Measurements from ENCODE around the gene CASK.

DNA sequence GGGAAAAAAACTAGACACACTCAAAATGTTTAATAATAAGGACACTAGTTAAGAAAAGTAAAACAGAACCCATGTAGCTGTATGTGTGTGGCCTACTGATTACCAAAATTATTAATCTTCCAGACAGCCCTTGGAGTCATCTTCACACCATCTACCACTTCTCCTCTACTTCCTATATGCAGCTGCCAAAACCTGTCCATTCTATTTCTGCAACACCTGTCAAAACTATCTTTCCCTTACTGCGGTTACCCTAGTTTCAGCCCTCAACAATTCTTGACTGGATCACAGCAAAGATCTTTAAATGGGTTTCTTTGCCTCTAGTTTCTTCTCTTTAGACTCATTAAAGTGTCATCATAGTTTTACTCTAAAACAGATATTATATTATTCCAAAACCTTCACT is 126.8 kb downstream of the CASK start:
- TF ChIP-seq RARB (CRISPR knock-in tag; IDR thresholded peaks at IDR 0.05) (no peak), PPARA (CRISPR knock-in tag; IDR thresholded peaks at IDR 0.05; ENCODE audit: borderline replicate concordance) (no peak), OSR1 (CRISPR knock-in tag; IDR thresholded peaks at IDR 0.05) (no peak), ZFP3 (CRISPR knock-in tag; IDR thresholded peaks at IDR 0.05) (no peak), ZC3H10 (CRISPR knock-in tag; IDR thresholded peaks at IDR 0.05) (no peak), CSDC2 (CRISPR knock-in tag; IDR thresholded peaks at IDR 0.05) (no peak), ZNF565 (CRISPR knock-in tag; conservative IDR thresholded peaks at IDR 0.05; ENCODE audit: low read depth) (no peak)
- TF ChIP-seq, protein P1, sequence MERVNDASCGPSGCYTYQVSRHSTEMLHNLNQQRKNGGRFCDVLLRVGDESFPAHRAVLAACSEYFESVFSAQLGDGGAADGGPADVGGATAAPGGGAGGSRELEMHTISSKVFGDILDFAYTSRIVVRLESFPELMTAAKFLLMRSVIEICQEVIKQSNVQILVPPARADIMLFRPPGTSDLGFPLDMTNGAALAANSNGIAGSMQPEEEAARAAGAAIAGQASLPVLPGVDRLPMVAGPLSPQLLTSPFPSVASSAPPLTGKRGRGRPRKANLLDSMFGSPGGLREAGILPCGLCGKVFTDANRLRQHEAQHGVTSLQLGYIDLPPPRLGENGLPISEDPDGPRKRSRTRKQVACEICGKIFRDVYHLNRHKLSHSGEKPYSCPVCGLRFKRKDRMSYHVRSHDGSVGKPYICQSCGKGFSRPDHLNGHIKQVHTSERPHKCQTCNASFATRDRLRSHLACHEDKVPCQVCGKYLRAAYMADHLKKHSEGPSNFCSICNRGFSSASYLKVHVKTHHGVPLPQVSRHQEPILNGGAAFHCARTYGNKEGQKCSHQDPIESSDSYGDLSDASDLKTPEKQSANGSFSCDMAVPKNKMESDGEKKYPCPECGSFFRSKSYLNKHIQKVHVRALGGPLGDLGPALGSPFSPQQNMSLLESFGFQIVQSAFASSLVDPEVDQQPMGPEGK (CRISPR knock-in tag; IDR thresholded peaks at IDR 0.05; ENCODE audit: borderline replicate concordance) = no peak
- TF ChIP-seq, protein P2, sequence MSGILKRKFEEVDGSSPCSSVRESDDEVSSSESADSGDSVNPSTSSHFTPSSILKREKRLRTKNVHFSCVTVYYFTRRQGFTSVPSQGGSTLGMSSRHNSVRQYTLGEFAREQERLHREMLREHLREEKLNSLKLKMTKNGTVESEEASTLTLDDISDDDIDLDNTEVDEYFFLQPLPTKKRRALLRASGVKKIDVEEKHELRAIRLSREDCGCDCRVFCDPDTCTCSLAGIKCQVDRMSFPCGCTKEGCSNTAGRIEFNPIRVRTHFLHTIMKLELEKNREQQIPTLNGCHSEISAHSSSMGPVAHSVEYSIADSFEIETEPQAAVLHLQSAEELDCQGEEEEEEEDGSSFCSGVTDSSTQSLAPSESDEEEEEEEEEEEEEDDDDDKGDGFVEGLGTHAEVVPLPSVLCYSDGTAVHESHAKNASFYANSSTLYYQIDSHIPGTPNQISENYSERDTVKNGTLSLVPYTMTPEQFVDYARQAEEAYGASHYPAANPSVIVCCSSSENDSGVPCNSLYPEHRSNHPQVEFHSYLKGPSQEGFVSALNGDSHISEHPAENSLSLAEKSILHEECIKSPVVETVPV (CRISPR knock-in tag; IDR thresholded peaks at IDR 0.05) = no peak
- TF ChIP-seq, protein P3, sequence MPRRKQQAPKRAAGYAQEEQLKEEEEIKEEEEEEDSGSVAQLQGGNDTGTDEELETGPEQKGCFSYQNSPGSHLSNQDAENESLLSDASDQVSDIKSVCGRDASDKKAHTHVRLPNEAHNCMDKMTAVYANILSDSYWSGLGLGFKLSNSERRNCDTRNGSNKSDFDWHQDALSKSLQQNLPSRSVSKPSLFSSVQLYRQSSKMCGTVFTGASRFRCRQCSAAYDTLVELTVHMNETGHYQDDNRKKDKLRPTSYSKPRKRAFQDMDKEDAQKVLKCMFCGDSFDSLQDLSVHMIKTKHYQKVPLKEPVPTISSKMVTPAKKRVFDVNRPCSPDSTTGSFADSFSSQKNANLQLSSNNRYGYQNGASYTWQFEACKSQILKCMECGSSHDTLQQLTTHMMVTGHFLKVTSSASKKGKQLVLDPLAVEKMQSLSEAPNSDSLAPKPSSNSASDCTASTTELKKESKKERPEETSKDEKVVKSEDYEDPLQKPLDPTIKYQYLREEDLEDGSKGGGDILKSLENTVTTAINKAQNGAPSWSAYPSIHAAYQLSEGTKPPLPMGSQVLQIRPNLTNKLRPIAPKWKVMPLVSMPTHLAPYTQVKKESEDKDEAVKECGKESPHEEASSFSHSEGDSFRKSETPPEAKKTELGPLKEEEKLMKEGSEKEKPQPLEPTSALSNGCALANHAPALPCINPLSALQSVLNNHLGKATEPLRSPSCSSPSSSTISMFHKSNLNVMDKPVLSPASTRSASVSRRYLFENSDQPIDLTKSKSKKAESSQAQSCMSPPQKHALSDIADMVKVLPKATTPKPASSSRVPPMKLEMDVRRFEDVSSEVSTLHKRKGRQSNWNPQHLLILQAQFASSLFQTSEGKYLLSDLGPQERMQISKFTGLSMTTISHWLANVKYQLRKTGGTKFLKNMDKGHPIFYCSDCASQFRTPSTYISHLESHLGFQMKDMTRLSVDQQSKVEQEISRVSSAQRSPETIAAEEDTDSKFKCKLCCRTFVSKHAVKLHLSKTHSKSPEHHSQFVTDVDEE (CRISPR knock-in tag; IDR thresholded peaks at IDR 0.05) = no peak

Measured in SK-N-SH treated with all-trans-retinoic acid at 6 μM for 48 hours (cell line).